MM.1S (cell line): ENCODE results near the gene SLC2A13.

Experiments
- DNase-seq: peaks from one replicate; pipeline ENCODE4 v3.0.0-alpha.2; 2015
- H2AFZ ChIP-seq: fragments of 300-600 bp; sonication (generic); 2 replicates; pipeline ENCODE4 v1.6.0; 2016; ENCODE audit warnings: antibody characterized with exemption, low read length
- H3F3A ChIP-seq: fragments of 300-600 bp; sonication (generic); 2 replicates; pipeline ENCODE4 v1.6.1; 2016; ENCODE audit warnings: mild to moderate bottlenecking, antibody characterized with exemption, low read length, moderate library complexity, mixed read lengths; ENCODE audit not compliant: insufficient read depth
- H3K27ac ChIP-seq: fragments of 300-600 bp; sonication (generic); 2 replicates; pipeline ENCODE4 v1.5.1; 2016; ENCODE audit warnings: mild to moderate bottlenecking, low read length
- H3K27me3 ChIP-seq: fragments of 300-600 bp; sonication (generic); replicated peaks from 2 replicates; pipeline ENCODE4 v1.6.0; 2016; ENCODE audit warnings: low read length; ENCODE audit not compliant: insufficient read depth
- H3K36me3 ChIP-seq: fragments of 300-600 bp; sonication (generic); replicated peaks from 2 replicates; pipeline ENCODE4 v1.6.1; 2016; ENCODE audit warnings: mild to moderate bottlenecking, low read length, mixed read lengths; ENCODE audit not compliant: insufficient read depth
- H3K4me1 ChIP-seq: fragments of 300-600 bp; sonication (generic); 2 replicates; pipeline ENCODE4 v1.6.1; 2016; ENCODE audit warnings: low read length, mixed read lengths
- H3K4me2 ChIP-seq: fragments of 300-600 bp; sonication (generic); 2 replicates; pipeline ENCODE4 v1.6.0; 2016; ENCODE audit warnings: low read depth, low read length
- H3K4me3 ChIP-seq: fragments of 300-600 bp; sonication (generic); 2 replicates; pipeline ENCODE4 v1.5.1; 2016; ENCODE audit warnings: low read length, mixed read lengths
- H3K79me2 ChIP-seq: fragments of 300-600 bp; sonication (generic); 2 replicates; pipeline ENCODE4 v1.6.1; 2016; ENCODE audit warnings: mixed run types, low read length, mixed read lengths
- H3K9ac ChIP-seq: fragments of 300-600 bp; sonication (generic); 2 replicates; pipeline ENCODE4 v1.6.1; 2016; ENCODE audit warnings: low read length, mixed read lengths
- H3K9me2 ChIP-seq: fragments of 300-600 bp; sonication (generic); replicated peaks from 2 replicates; pipeline ENCODE4 v1.6.1; 2016; ENCODE audit warnings: mild to moderate bottlenecking, low read length, mixed read lengths; ENCODE audit not compliant: insufficient read depth
- H3K9me3 ChIP-seq: fragments of 300-600 bp; sonication (generic); replicated peaks from 2 replicates; pipeline ENCODE4 v1.6.1; 2016; ENCODE audit warnings: mild to moderate bottlenecking, low read length, mixed read lengths; ENCODE audit not compliant: insufficient read depth
- H4K20me1 ChIP-seq: fragments of 300-600 bp; sonication (generic); 2 replicates; pipeline ENCODE4 v1.6.1; 2016; ENCODE audit warnings: mild to moderate bottlenecking, low read length, moderate library complexity, mixed read lengths; ENCODE audit not compliant: insufficient read depth
- CTCF ChIP-seq: fragments of 300-600 bp; sonication (generic); IDR thresholded peaks from 2 replicates; pipeline ENCODE4 v1.5.1; 2016; ENCODE audit warnings: antibody characterized with exemption, low read length, mixed read lengths
- EZH2 ChIP-seq: fragments of 300-600 bp; sonication (generic); optimal IDR thresholded peaks from 2 replicates; pipeline ENCODE3; 2017; ENCODE audit warnings: low read depth, mild to moderate bottlenecking, antibody characterized with exemption, low read length, mixed read lengths
- EZH2phosphoT487 ChIP-seq: fragments of 300-600 bp; sonication (generic); IDR thresholded peaks from 2 replicates; pipeline ENCODE4 v1.6.1; 2018; ENCODE audit warnings: antibody characterized with exemption, low read length

The SLC2A13 gene

GRCh38 chr12:39723831-39724230, 382.1 kb downstream of the SLC2A13 start:
- H3K79me2 ChIP-seq, result no peaks in the 10 kb centered on the region
- H4K20me1 ChIP-seq, result no peaks in the 10 kb centered on the region
- no peak overlapping the region for H3K27ac ChIP-seq
- no peak overlapping the region for H2AFZ ChIP-seq
- TF ChIP-seq CTCF (no peak), EZH2 (no peak), EZH2phosphoT487 (no peak)
- no peaks in the 10 kb centered on the region for H3K9me3 ChIP-seq
- no peaks in the 10 kb centered on the region for H3K9me2 ChIP-seq
- DNase-seq, result no peak
- H3K36me3 ChIP-seq, result no peaks in the 10 kb centered on the region
- H3K4me3 ChIP-seq, result no peak overlapping the region
- no peaks in the 10 kb centered on the region for H3F3A ChIP-seq
- H3K9ac ChIP-seq, result no peak overlapping the region
- no peak overlapping the region for H3K4me2 ChIP-seq
- H3K27me3 ChIP-seq, result no peaks in the 10 kb centered on the region
- no peaks in the 10 kb centered on the region for H3K4me1 ChIP-seq

- Histone ChIP-seq H3K4me1 (no peaks in the 10 kb centered on the region), H3K9me3 (no peaks in the 10 kb centered on the region), H3K4me2 (no peak overlapping the region), H3K27ac (no peak overlapping the region), H3K36me3 (no peaks in the 10 kb centered on the region), H3K9ac (no peak overlapping the region), H4K20me1 (no peaks in the 10 kb centered on the region), H2AFZ (no peak overlapping the region), H3F3A (no peaks in the 10 kb centered on the region), H3K79me2 (no peaks in the 10 kb centered on the region), H3K4me3 (no peak overlapping the region), H3K9me2 (no peaks in the 10 kb centered on the region), H3K27me3 (no peaks in the 10 kb centered on the region)
- TF ChIP-seq EZH2 (no peak), CTCF (no peak), EZH2phosphoT487 (no peak)
- no peak for DNase-seq
Observed at GRCh38 chr12:39722504-39722903, 383.4 kb downstream of the SLC2A13 start.

GRCh38 chr12:39713552-39713951, 392.3 kb downstream of the SLC2A13 start:
- no peak for DNase-seq
- Histone ChIP-seq H3K9ac (no peak overlapping the region), H3K4me3 (no peak overlapping the region), H4K20me1 (no peaks in the 10 kb centered on the region), H3K36me3 (no peaks in the 10 kb centered on the region), H3K79me2 (no peaks in the 10 kb centered on the region), H2AFZ (no peak overlapping the region), H3K4me2 (no peak overlapping the region), H3F3A (no peaks in the 10 kb centered on the region), H3K27me3 (no peaks in the 10 kb centered on the region), H3K4me1 (no peaks in the 10 kb centered on the region), H3K9me2 (no peaks in the 10 kb centered on the region), H3K9me3 (no peaks in the 10 kb centered on the region), H3K27ac (no peak overlapping the region)
- TF ChIP-seq EZH2 (no peak), EZH2phosphoT487 (no peak), CTCF (no peak)
